ENCODE data around the gene MSX2. TPM values are rescaled to one million over a fixed set of nuclear protein-coding genes. Genes with fewer than 3 reads are reported as not detected.

Gene MSX2
- total and polyA plus RNA-seq, 2 of the 8 experiments (the other 6 are each of a cell fraction or from before 2014, with no cell fraction given), result 0.24 to 0.47 TPM

DNA sequence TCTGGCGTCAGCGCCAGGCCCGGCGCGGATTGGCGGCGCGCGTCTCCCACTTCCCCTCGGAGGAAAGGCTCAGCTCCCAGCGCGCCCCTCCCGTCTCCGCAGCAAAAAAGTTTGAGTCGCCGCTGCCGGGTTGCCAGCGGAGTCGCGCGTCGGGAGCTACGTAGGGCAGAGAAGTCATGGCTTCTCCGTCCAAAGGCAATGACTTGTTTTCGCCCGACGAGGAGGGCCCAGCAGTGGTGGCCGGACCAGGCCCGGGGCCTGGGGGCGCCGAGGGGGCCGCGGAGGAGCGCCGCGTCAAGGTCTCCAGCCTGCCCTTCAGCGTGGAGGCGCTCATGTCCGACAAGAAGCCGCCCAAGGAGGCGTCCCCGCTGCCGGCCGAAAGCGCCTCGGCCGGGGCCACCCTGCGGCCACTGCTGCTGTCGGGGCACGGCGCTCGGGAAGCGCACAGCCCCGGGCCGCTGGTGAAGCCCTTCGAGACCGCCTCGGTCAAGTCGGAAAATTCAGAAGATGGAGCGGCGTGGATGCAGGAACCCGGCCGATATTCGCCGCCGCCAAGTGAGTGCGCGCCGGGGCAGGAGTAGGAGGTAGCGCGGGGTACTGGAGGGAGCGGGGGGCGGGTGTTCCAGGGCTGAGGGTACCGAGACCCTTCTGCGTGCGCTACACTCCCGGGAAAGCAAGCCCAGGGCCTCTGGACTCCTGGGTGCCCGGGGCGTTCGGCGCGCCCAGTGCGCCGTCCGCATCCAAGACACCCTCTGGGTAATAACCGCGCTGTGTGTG, at the start of gene MSX2 (continued):
- TF ChIP-seq SAP30 (IDR thresholded peaks at IDR 0.05; ENCODE audit: insufficient read depth, insufficient replicate concordance, low read length) (no peak), EP300 (IDR thresholded peaks at IDR 0.05; ENCODE audit: borderline replicate concordance in 1 of 2, low read depth in 2 of 2, low read length in 2 of 2) (no peak), NRF1 (IDR thresholded peaks at IDR 0.05; ENCODE audit: low read depth, low read length) (no peak), YY1 (IDR thresholded peaks at IDR 0.05; ENCODE audit: low read depth, low read length) (no peak), KDM4A (IDR thresholded peaks at IDR 0.05; ENCODE audit: low read depth, low read length, severe bottlenecking) (peak; percentile 81), TAF1 (IDR thresholded peaks at IDR 0.05; ENCODE audit: low read depth, low read length) (peak; percentile 47; the same call in 1 of the 2 replicates), CREB1 (IDR thresholded peaks at IDR 0.05) (peak; percentile 50; the same call in 1 of the 2 replicates), SP2 (IDR thresholded peaks at IDR 0.05; ENCODE audit: low read length) (no peak), RBBP5 (IDR thresholded peaks at IDR 0.05; ENCODE audit: borderline replicate concordance, low read depth, low read length) (peak; percentile 89), PHF8 (conservative IDR thresholded peaks at IDR 0.05; ENCODE audit: low read depth, low read length) (0 out of 2 replicates have a peak, but pooled peaks have one; percentile 27), TAF7 (optimal IDR thresholded peaks at IDR 0.05; ENCODE audit: borderline replicate concordance, low read depth, low read length) (no peak), CTBP2 (IDR thresholded peaks at IDR 0.05; ENCODE audit: borderline replicate concordance, insufficient read depth, insufficient read length, low read length) (peak; percentile 95)
- TF ChIP-seq, protein P1, sequence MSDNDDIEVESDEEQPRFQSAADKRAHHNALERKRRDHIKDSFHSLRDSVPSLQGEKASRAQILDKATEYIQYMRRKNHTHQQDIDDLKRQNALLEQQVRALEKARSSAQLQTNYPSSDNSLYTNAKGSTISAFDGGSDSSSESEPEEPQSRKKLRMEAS (IDR thresholded peaks at IDR 0.05), result peak; percentile 8; the same call in 1 of the 2 replicates
